Measurements from ENCODE around the gene ELAPOR1. TPM values are rescaled to one million over a fixed set of nuclear protein-coding genes. Genes with fewer than 3 reads are reported as not detected.

ELAPOR1 gene
- total and polyA plus RNA-seq, 2 of the 4 experiments (the other 2 are of a cell fraction) = 0.54 to 1.6 TPM

- TF ChIP-seq CEBPB (IDR thresholded peaks at IDR 0.05; ENCODE audit: low read depth, low read length) (no peak), BHLHE40 (IDR thresholded peaks at IDR 0.05; ENCODE audit: low read depth, low read length) (no peak)
- TF ChIP-seq, protein P1, sequence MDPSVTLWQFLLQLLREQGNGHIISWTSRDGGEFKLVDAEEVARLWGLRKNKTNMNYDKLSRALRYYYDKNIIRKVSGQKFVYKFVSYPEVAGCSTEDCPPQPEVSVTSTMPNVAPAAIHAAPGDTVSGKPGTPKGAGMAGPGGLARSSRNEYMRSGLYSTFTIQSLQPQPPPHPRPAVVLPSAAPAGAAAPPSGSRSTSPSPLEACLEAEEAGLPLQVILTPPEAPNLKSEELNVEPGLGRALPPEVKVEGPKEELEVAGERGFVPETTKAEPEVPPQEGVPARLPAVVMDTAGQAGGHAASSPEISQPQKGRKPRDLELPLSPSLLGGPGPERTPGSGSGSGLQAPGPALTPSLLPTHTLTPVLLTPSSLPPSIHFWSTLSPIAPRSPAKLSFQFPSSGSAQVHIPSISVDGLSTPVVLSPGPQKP (IDR thresholded peaks at IDR 0.05; ENCODE audit: borderline replicate concordance, low read depth, low read length) = no peak
- TF ChIP-seq, protein P2, sequence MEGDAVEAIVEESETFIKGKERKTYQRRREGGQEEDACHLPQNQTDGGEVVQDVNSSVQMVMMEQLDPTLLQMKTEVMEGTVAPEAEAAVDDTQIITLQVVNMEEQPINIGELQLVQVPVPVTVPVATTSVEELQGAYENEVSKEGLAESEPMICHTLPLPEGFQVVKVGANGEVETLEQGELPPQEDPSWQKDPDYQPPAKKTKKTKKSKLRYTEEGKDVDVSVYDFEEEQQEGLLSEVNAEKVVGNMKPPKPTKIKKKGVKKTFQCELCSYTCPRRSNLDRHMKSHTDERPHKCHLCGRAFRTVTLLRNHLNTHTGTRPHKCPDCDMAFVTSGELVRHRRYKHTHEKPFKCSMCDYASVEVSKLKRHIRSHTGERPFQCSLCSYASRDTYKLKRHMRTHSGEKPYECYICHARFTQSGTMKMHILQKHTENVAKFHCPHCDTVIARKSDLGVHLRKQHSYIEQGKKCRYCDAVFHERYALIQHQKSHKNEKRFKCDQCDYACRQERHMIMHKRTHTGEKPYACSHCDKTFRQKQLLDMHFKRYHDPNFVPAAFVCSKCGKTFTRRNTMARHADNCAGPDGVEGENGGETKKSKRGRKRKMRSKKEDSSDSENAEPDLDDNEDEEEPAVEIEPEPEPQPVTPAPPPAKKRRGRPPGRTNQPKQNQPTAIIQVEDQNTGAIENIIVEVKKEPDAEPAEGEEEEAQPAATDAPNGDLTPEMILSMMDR (conservative IDR thresholded peaks at IDR 0.05; ENCODE audit: low read depth, low read length) = no peak
- no peaks in the 10 kb centered on the region for H3K9me1 ChIP-seq (ENCODE audit: insufficient read depth, low read length)
- no peaks in the 10 kb centered on the region for H3K79me1 ChIP-seq (ENCODE audit: low read depth in 1 of 2, low read length in 2 of 2)
- intact Hi-C loops (cut with micrococcal nuclease) = no loop called here
- H4K20me1 ChIP-seq (ENCODE audit: insufficient read depth, low read length) = no peaks in the 10 kb centered on the region
- no peak overlapping the region for H4K8ac ChIP-seq (ENCODE audit: low read depth in 2 of 2, low read length in 2 of 2)
- H3K9ac ChIP-seq (ENCODE audit: low read depth, low read length) = no peak overlapping the region
- CTCF ChIA-PET = interaction anchor here (1.7 kb wide), 1 partner anchor 19 kb away, joined by 5 read pairs; a partner anchor contains a TSS
- no peak overlapping the region for H2BK15ac ChIP-seq (ENCODE audit: low read depth, low read length)
- H4K91ac ChIP-seq (ENCODE audit: insufficient read depth, low read depth, low read length) = no peak overlapping the region
- no peak overlapping the region for H2AK9ac ChIP-seq (replicated peaks; ENCODE audit: low read depth, low read length, poor library complexity)
- dilution Hi-C loops (cut with HindIII; ENCODE audit: low sequenced_read_pairs, unreplicated experiment) = no loop called here
- H4K5ac ChIP-seq (ENCODE audit: low read depth, low read length) = no peak overlapping the region
- no peaks in the 10 kb centered on the region for H3K36me3 ChIP-seq (ENCODE audit: control insufficient read depth, insufficient read depth, low read length)
- H3K4me1 ChIP-seq (ENCODE audit: control insufficient read depth, insufficient read depth, low read length) = no peaks in the 10 kb centered on the region
- no peak overlapping the region for H2BK20ac ChIP-seq (ENCODE audit: low read depth, low read length)
- BruUV-seq (replicated peaks) = no TSS peak
- no peak overlapping the region; the same call in 1 of the 2 replicates for H3K14ac ChIP-seq (replicated peaks; ENCODE audit: low read depth, low read length)
- H2AFZ ChIP-seq (replicated peaks; ENCODE audit: low read length, poor library complexity) = no peak overlapping the region
- no peak overlapping the region for H3K27ac ChIP-seq (ENCODE audit: insufficient read depth, low read length)
- ATAC-seq (ENCODE audit: low read depth) (no peak), DNase-seq (no peak)
- H3K4me3 ChIP-seq (ENCODE audit: insufficient read depth, low read depth, low read length) = no peak overlapping the region
- H3K9me3 ChIP-seq (ENCODE audit: control insufficient read depth, insufficient read depth, low read length) = no peaks in the 10 kb centered on the region
- H3K23ac ChIP-seq (ENCODE audit: low read depth, low read length) = no peak overlapping the region; the same call in 1 of the 2 replicates
- no peaks in the 10 kb centered on the region for H3K27me3 ChIP-seq (ENCODE audit: control insufficient read depth, insufficient read depth, low read length)
- WGBS, 2 experiments (ENCODE audit: extremely low coverage in 2 of 2, insufficient read length in 1 of 2) = no CpG with 5 or more reads among the region's 2 CpGs
- H2AK5ac ChIP-seq (ENCODE audit: low read depth, low read length) = no peak overlapping the region
- H2BK120ac ChIP-seq (ENCODE audit: low read depth, low read length) = no peak overlapping the region
- no peak overlapping the region for H3K18ac ChIP-seq (ENCODE audit: low read depth, low read length)
- H2BK5ac ChIP-seq (ENCODE audit: low read depth, low read length, poor library complexity, severe bottlenecking) = no peak overlapping the region
- H3K56ac ChIP-seq (ENCODE audit: extremely low read depth, insufficient read depth, low read length) = no peak overlapping the region
- H3K4me2 ChIP-seq (ENCODE audit: low read depth, low read length) = no peak overlapping the region
- in situ Hi-C loops (cut with MboI; ENCODE audit: low sequenced_read_pairs) = no loop called here
- no peak overlapping the region for H3K4ac ChIP-seq (ENCODE audit: low read depth, low read length)
- POLR2A ChIA-PET (ENCODE audit: unreplicated experiment) = no interaction called here
Measured at GRCh38 chr1:109131059-109131458, 17.1 kb downstream of the ELAPOR1 start.

Data from IMR-90 (cell line).